Left ventricle myocardium superior (tissue), 1 donor: ENCODE results near the gene PPM1A. TPM values are rescaled to one million over a fixed set of nuclear protein-coding genes. Genes with fewer than 3 reads are reported as not detected.

Experiments used
- ATAC-seq: fragments of 200-7000 bp; cut with Tn5 transposase; one replicate; pipeline ENCODE4 v1.9.1; 2020; ENCODE audit warnings: mild to moderate bottlenecking, moderate library complexity
- DNase-seq: peaks from one replicate; pipeline ENCODE4 v3.0.0-alpha.2; 2020
- intact Hi-C: fragments of 100-400 bp; cut with micrococcal nuclease; formaldehyde crosslinking; loops from one replicate; pipeline ENCODE4 v1.11.0; 2022
- total RNA-seq: library from RNA; stranded (reverse); fragmentation: NEBNext Ultra II Directional; extraction: Animal tissue kit (Norgen Biotek cat#: 25700); gene quantifications from one replicate; pipeline ENCODE4 v1.2.1, GENCODE V29; 2021
- donor health status: DM: no; HTN: yes; CAD: no; lungs with severe emphysema.

The PPM1A gene
- total RNA-seq, 1 donor from 2014 or later: 117 TPM

DNA sequence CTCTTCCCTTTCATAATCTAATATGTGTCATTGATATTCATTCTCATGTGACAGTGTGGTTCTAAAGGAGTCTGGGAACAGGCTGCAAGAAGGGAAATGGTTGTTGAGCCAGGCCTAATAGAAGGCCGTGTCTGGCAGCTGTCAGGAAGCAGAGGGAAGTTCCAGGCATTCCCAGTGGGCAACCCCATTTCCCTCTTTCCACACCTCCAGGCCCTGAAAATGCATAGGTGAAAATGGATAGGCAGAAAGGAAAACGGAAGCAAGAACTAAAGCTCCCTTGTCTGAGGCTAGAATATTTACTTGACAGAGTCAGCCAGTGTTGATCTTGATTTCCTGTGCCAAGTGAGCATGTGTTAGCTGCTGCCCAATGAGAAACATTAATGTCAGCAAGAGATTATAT, 97.7 kb downstream of the PPM1A start:
- ATAC-seq: no peak
- intact Hi-C loops: no loop called here
- no peak for DNase-seq

DNA sequence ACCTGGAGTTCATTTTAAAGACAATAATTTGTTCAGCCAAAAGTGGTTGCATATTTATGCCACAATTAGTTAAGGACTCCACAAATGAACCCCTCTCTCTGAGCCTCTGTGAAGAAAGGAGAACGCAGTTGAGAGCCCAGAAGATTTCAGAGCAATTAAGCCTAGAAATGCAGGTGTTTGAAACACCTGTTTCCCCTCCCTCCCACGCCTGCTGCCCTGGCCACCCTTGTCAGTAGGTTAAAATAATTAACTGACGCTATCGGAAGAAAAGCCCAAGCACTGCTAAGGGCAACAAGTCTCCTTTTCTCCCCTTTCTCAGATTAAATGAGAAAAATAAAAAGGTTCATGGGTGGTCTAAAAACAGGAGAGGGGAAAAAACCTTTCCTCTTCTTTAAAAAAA, 99.2 kb downstream of the PPM1A start:
- intact Hi-C loops: no loop called here
- ATAC-seq: no peak
- no peak for DNase-seq

Other genes with a start within 250 kb of the PPM1A start
- gene PCNX4, start 157.3 kb upstream of the PPM1A start, total RNA-seq: 23.2 TPM
- gene DHRS7, start 83.8 kb upstream of the PPM1A start, total RNA-seq: 34.2 TPM
- gene C14orf39, start 236.8 kb downstream of the PPM1A start, total RNA-seq: not detected